ENCODE measurements around the gene KLHL29.

Gene KLHL29

DNA sequence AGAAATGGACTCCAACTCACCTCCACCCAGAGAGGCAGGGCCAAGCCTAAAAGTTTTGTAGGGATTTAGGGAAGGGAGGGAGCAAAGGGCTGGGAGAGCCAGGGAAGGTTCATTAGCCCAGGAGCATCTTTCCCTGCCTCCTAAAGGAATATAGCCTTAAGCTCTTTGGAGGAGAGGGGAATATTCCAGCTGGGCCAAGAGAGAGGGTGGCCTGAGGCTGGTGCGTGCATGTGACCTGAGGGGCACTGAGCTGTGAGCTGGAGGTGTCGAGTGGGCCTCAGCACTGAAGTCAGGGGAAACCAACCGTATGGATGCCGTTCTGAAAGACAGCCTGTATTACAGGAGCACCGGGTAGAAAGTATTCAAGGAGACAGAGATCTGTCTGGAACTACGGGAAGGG is 112.6 kb downstream of the KLHL29 start:
- no peak for DNase-seq

DNA sequence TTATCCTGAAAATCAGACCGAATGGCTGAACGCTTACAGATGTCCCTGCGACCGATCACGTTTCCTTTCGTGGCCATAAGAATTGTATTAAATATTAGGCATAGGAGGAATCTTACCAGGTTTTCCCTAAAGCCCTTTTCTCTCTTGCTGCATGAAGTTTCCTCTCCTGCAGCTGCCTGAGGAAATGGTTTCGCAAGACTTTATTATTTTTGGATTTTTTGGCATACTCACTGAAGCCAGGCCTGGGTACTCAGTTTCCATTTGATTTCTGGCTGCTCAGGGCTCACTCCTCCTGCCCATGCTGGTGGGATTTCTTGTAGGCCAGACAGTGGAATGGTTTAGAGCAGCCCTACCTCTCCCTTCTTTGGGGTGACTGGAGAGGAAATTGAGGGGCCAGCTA is 114.0 kb downstream of the KLHL29 start:
- DNase-seq = no peak

DNA sequence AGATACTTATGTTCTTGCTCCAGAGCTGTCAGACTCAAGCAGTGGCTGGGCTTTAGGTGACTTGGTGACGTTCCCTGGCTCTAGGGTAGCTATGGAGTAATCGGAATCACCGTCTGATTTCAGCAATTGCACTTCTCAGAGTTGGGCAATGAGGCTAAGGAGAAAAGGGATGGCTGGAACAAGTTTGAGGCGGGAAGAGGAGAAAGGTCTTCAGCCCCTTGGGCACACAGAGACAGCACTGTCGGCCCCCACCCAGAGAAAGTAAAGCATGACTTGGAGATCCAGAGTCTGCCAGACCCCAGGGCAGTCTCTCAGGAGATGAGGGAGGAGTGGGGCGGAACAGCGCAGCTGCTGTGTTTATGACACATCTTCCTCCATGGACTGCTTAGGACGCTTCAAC is 114.5 kb downstream of the KLHL29 start:
- DNase-seq = no peak

DNA sequence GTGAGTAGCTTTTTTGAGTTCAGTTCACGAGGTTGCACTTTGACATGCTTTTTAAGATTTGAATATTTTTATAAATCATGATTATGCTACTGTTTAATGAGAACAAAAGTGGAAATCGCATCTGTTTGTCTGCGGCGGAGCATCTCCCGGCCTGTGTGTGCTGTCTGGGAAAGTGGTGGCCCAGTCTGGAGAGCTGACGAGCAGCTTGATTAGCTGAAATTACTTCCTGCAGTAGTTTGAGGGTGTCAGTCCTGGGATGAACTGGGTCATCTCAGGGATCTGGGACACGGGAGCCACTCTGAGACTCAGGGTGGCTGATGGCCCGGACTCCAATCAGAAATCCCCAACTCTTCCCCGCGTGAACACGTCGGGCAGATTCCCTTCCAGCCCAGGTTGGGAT is 115.9 kb downstream of the KLHL29 start:
- DNase-seq = no peak

DNA sequence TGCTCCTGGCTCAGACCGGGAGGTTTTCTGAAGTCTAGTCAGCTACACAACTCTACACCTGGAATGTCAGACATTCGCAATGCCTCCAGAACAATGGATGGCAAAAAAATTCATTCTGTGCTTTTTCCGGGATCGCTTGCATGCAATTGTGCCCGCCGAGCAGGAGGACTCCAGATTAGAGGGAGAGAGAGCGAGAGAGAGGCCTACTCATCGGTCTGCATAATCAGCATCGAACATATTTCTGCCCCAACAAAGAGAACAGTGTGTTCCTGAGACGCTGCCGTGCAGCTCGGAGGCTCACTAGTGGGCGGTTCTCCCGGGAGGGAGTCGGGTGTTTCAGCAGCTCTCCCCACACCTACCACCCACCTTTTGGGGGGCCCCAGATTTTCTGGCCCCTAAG is 117.1 kb downstream of the KLHL29 start:
- DNase-seq = no peak

DNA sequence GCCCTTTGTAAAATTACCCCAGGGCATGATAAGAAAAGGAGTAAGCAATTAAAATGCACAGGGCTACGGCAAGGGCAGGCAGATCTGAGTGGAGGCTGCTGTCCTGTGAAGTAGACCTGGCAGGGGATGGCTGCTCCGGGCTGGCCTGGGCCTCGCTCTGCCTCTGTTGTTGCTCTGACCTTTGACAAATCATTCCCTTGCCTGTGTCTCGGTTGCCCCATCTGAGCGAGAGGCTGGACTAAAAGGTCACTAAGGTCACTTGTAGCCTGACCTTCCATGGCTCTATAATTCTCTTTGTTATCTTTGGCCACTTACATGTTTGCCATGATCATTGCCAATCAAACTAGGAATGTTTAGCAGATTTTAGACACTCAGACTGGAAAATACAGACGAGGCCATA is 118.1 kb downstream of the KLHL29 start:
- no peak for DNase-seq

DNA sequence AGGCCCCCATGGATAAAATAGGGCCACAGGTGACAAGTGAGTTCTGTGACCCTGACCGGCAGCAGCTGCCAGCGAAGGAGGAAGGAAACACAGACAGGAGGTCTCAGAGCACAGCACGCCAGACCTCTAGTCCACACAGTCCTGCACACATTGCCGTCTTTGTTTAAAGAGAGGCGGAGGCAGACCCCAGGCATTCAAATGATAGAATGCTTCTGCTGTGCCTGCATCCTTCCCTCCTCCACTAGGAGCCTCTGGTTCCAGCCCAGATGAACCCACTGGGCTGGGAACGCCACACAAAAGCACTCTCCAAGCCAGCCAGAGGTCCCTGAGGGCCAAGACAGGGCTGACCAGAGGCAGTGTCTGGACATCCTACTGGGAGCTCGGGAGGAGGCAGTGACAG is 118.7 kb downstream of the KLHL29 start:
- no peak for DNase-seq

DNA sequence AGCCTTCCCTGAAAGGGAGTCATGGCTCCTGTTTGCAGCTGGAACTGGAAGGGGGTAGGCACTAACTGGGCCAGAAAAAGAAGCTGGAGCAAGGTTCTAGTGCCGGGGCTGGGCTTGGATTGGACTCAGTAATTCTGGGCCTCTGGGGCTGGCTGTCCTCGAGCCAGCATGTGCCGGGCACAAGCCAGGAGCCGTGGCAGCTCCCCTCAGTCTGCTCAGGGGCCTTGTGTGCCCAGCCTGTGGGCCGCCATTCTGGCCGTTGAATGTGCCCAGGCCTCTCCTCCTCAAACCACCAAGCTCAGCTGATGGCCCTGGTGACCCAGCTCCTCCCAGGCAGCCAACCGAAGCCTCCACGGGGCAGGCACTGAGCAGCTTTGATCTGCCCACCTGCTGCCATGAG is 119.6 kb downstream of the KLHL29 start:
- DNase-seq = no peak

DNA sequence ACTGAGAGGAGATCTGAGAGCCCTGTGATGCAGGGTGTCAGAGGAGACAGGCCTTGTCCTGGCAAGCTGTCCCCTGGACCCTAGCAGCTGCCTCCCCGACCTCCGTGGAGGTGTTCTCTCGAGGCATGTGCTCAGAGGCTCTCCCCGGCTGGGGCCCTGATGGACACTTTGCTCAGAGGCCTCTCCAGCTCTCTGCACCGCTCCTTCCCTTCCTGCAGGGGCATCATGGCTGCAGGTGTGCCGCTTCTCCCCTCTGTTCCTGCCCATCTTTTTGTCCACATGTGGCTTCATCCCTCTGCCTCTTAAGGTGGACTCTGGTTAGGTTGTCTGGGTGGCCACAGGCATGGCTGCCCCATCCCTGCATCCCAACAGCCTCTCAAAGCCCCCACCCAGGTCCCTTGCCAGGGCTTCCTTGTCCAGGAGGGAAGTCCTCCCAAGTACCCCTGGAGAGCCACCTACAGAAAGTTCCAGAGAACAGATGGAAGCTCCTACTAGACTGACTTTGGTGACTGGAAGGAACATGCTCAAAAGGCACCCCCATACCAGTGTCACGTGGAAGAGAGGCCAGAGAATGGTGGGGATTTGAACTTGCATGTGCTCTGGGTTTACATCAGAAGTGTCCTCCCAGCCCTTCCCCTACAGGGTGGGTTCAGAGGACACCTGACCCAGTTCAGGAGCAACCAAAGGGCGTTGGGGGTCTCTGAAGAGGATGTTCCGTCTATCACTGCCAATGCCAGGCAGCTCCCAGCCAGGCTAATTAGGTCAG is 120.4 kb downstream of the KLHL29 start:
- no peak for DNase-seq

DNA sequence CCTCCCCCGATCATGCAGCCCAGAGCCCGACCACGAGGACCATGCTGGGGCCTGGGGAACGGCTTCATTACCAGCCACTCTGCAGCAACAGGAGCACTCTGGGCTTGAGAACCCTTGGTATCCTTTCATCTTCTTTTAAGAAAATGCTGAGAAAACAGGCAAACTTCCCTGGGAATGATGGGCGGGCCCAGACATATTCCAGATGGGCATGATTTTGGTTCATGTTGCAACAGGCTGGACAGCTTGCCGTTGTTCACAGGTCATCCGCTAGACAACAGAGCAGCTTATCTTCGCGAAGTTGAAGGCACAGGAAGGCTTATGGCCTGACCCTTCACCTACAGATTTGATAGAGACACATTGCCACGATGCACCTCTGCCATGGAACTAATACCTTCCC is 121.0 kb downstream of the KLHL29 start:
- DNase-seq = no peak

DNA sequence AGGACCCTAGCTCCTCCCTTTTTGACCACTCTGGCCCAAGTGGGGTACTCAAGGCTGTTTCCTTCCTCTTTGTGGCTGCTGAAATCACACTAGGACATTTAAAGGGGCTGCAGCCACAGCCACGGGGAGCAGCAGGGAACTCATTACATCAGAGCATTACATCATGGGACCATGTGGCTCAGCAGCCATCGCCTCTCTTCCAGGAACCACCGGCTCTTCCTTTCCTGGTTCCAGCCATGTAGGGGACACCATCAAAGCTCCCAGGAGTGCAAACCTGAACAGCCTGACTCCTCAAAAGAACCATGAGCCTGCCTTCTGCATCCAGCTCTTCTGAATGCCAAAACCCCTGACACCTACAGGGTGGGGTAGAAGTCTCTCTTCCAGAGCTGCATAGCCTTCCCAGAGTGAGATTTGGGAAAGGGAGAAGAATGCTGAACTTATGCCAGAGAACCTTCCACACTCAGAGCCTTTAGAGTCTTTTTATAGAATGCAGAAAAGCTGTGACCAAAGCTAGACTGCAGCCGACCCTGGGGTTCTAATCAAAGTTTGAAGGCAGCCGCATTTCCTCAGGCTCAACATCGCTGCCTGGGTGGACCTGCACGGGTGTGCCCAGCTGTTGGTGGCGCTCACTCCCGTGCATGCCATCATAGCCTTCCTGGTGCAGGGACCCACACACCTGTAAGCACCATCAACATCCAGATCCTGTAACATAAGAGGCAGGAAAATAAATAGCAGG is 121.7 kb downstream of the KLHL29 start:
- no peak for DNase-seq

DNA sequence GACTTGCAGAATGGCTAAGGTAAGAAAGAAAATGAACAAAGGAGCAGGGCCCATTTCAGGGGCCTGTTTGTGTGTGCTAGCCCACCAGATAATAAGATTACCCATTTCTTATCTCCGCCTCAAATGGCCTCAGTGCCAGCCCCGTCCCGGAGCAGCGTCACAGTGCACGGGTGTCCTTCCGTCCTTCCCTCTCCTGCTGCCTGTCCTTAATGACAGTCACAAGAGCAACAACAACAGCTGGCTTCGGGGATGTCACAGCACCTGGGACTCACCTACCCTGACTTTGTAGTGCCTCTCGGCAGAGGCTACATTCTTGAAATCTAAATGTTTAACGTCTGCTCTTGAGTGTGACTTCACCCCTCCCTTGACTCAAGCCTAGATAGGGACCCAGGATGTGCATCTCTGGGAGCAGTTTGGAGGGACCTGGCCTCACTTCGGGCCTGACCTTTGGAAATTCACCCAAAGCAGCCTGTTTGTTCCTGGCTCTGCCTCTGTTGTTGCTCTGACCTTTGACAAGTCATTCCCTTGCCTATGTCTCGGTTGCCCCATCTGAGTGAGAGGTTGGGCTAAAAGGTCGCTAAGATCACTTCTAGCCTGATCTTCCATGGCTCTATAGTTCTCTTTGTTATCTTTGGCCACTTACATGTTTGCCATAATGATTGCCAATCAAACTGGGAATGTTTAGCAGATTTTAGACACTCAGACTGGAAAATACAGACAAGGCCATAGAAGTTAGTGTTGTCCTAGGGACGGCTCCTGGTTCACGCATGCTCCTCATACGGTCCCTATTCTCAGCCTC is 122.5 kb downstream of the KLHL29 start:
- no peak for DNase-seq

DNA sequence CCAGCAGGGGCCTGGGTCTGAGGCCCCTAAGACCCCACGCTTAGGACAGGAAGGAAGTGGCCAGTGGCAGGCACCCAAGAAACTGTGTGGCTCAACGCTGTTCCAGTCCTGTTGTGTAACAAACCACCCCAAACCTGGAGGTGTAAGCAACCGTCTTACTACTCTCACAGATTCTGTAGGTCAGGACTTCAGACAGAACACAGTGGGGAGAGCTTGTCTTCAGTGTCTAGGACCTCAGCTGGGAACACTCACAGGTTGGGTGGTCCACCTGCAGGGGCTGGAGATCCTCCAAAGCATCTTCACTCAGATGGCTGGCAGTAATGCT is 123.0 kb downstream of the KLHL29 start:
- no peak for DNase-seq

DNA sequence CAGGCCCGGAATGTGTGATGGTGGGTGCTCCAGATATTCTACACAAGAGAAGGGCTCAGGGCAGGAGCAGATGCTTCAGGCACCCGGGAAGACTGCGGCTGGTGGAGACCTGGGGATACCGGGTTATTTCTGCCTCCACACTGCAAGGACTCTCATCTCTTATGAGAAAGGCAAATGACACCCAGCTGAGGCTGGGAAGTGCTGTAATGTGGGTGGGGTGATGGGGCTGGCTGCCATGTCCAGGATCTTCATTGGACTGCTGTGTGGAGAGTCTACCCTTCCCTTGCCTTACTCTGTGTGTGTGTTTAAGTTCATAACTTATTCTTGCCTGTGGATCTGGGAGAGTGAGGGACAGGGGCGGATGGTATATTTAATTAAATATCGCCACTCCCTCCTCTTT is 124.1 kb downstream of the KLHL29 start:
- DNase-seq = no peak

DNA sequence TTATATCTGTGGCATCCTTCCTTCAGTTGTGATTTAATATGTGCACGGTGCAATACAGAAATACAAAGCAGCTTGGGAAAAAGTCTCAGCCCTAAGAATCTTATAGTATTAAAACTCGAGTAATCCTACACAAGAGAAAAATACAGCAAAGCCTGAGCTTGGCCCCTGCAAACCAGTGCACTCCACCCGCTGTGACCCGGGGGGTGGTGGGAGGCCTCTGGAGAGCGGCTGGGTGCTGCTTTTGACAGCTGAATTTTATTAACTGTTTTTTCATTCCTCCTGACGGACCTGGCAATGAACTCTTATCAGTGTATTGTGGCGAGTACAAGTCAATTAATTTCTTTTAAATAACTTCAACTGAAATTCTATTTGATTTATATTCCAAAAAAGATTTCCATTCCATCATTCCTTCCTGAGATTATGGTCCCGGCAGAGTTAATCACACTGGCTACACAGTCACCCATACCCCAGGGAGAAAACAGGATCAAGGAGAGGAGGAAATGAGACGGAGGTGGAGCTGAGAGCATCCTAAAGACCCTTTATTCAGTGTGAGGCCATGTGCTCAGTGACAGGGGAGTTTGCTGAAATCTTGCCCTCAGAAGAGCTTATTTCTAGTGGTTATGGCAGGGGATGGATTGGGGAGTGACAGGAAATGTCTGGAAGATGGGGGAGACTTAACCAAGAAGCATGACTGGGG is 124.8 kb downstream of the KLHL29 start:
- DNase-seq = no peak

DNA sequence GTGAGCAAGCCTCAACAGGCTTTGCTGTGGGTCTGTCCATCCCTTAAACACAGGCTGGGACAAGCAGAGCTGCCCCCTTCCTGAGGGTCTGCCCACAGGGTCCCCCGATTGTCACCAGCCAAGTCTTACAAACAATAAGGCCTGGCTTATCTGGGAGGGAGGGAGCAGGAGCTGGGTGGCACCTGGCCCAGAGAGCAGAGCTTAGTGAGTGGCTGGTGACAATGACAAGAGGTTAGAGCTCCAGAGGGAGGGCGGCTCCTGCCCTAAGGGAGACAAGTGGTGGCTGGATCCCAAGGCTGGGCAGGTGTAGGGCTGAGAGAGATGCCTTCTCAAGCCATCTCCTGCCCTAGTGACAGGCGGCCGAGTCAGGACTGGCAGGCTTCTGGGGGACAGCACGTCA is 125.5 kb downstream of the KLHL29 start:
- no peak for DNase-seq

DNA sequence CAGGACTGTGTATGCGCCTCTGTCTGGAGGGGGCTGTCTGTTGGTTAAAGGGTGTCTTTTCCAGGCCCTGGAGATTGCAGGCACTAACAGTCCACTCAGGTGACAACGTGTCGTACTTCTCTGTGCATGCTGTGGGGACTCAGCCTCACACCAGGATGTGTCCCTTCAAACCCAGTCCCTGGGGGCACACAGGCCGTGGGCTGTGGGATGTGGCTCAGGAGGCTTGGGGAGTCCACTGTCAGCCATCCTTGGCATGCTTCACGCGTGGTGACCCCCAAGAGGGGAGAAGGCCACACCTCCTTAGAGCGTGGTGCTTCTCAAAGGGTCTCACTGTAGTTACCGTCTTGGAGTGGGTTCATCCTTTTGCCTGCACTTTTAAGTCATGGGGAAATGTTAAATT is 127.8 kb downstream of the KLHL29 start:
- DNase-seq = no peak

DNA sequence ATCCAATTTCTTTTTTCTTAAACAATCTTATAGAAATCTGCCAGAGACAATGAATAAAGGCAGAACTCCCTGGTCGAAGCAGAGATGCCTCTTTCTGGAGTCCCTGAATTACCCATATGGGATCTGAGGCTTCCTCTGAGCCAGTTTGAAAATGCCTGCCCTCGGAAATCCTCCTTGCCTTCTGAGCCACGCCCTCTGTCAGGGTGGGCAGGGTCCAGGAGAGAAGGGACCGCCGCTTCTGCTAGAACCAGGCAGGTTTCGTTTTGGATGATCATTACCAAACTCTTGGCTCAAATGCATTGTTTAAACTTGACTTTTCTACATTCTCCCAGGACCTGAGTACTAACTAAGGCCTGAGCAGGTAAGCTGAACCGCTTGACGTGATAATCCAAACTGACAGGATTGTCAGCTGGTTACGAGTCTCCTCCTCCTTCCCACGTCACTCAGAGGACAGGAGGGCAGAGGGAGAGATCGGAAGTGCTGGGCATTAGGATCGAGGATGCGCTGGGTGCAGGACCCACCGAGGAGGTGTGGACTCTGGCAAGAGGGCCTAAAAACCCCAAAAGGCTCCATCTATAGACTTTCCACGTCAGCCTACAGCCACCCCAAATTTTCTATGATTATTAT is 128.4 kb downstream of the KLHL29 start:
- no peak for DNase-seq

DNA sequence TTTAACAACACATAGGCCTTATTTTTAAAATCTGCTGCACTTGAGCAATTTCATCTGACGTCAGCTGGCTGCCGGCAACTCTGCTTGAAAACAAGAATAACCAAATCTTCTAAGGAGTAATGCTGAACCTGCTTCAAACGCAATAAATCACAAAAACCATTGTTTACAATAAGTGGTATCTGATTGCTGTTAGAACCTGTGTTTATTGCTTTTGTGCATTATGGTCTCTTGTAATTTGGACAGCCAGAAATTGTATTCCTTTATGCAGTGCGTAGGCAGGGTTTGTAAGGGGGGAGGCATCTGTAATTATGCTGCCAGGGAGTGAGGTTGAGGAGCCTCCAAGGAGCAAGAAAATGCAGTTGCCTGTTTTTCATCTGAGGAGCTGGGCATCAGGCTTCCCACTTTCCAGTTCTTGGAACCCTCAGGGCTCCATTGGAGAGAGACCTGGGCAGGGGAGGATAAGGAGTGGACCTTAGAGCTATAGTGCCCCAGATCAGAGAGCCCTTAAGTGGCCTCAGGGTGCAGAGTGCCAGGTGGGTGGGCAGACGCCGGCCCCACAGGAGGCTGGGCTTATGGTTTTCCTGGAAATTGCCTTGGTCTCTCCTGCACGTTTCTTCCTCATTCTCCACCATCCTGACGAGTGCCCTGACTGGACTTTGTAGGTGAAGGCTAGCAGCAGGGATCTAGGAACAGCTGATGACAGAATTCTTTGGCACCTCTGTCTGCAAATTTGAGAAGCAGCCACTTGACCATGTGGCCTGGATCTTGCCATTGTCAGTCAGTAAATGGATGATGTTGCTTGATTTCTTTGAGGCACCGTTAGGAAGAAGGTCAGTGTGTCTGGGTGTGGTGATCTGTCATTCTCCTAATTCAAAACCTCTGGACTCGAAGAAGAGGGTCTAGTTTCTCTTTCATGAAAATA is 129.2 kb downstream of the KLHL29 start:
- DNase-seq = no peak

DNA sequence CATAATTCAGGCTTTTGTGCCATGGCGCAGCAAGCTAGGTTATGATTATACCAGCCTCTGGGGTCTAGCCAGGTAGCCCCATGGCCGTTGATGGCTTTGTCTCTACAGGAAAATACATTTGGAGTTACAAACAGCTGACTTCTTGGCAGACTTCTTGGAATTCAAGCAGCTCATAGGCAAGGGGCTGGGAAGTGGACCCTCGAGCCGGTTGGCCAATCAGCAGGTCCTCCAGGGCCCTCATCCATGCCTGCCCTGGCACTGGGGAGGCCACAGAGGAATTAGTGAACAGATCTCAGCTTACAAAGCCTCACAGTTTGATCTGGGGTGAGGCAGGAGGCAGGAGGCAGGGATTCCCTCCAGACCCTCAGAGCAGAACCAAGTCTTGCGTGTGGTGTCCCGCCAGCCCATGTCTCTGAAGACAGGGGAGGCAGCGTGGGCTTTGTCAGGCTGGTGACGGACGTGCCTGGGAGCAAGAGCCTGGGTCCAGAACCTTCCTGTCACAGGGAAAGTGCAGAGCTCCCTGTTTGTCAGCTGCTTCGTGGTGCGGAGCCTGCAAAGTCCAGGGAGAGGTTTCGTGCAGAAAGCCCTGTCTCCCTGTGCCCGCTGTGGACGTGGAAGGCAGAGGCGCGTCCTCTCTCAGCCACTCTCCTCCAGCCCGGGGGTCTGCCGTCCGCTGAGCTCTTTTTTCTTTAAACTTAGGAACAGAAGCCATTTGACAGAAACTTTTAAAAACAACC is 131.7 kb downstream of the KLHL29 start:
- DNase-seq = no peak
